H1 (cell line): ENCODE measurements around the gene CLRN1. TPM values are rescaled to one million over a fixed set of nuclear protein-coding genes. Genes with fewer than 3 reads are reported as not detected.

Source experiments
- CTCF ChIA-PET: fragments of 300-600 bp; sonication (Branson Sonifier 250); formaldehyde crosslinking; loops from one replicate; lab custom pipeline; 2021; ENCODE audit not compliant: partially characterized antibody; lab: Charles Lee
- POLR2A ChIA-PET: fragments of 300-600 bp; sonication (Branson Sonifier 250); formaldehyde crosslinking; loops from one replicate; lab custom pipeline; 2021; ENCODE audit warnings: inconsistent platforms; ENCODE audit not compliant: partially characterized antibody; lab: Charles Lee
- DNase-seq, 2 experiments: peaks; one replicate each; pipeline versions ENCODE4 v3.0.0 to v3.0.0-alpha.2; 2010 to 2022; ENCODE audit warnings: low spot score in 2 of 2, low read depth in 1 of 2, mixed read lengths in 1 of 2
- FAIRE-seq: peaks from 2 replicates; lab custom pipeline; 2011; peaks lifted over from hg19 to GRCh38; lab: Jason Lieb, UNC
- H2AFZ ChIP-seq: 2 replicates; pipeline ENCODE4 v1.8.1; 2012; ENCODE audit warnings: low read length, inconsistent platforms
- H2AK5ac ChIP-seq: 2 replicates; pipeline ENCODE4 v1.6.1; 2013; ENCODE audit warnings: low read depth, low read length
- H2BK120ac ChIP-seq: replicated peaks from 2 replicates; pipeline ENCODE3; 2013; ENCODE audit warnings: low read depth, low read length, inconsistent platforms
- H2BK12ac ChIP-seq: 2 replicates; pipeline ENCODE4 v1.6.1; 2013; ENCODE audit warnings: low read depth, low read length
- H2BK15ac ChIP-seq: 2 replicates; pipeline ENCODE4 v1.6.1; 2013; ENCODE audit warnings: low read length
- H2BK20ac ChIP-seq: 2 replicates; pipeline ENCODE4 v1.6.1; 2013; ENCODE audit warnings: low read length
- H2BK5ac ChIP-seq: 2 replicates; pipeline ENCODE4 v1.6.1; 2013; ENCODE audit warnings: low read depth, low read length
- H3K14ac ChIP-seq: 2 replicates; pipeline ENCODE4 v1.6.1; 2013; ENCODE audit warnings: inconsistent platforms; ENCODE audit not compliant: insufficient read length
- H3K18ac ChIP-seq: 2 replicates; pipeline ENCODE4 v1.6.1; 2013; ENCODE audit warnings: low read length; ENCODE audit errors: extremely low read depth
- H3K23ac ChIP-seq: 2 replicates; pipeline ENCODE4 v1.6.1; 2013; ENCODE audit warnings: inconsistent platforms; ENCODE audit not compliant: insufficient read length
- H3K23me2 ChIP-seq: 2 replicates; pipeline ENCODE4 v1.6.1; 2013; ENCODE audit warnings: low read depth, low read length
- H3K27ac ChIP-seq: 2 replicates; pipeline ENCODE4 v1.6.1; 2011; ENCODE audit warnings: low read depth, low read length, inconsistent platforms
- H3K27me3 ChIP-seq, 4 experiments: replicated peaks in 1 of 4; 1 replicate in 1 of 4; 2 replicates in 3 of 4; pipeline versions ENCODE4 v1.6.1 to v1.8.1; 2011 to 2013; ENCODE audit warnings: low read length in 3 of 4, mild to moderate bottlenecking in 3 of 4, inconsistent platforms in 2 of 4, mixed read lengths in 2 of 4, moderate library complexity in 1 of 4; ENCODE audit not compliant: control insufficient read depth in 3 of 4, insufficient read depth in 3 of 4; ENCODE audit errors: extremely low read depth in 1 of 4
- H3K36me3 ChIP-seq, 4 experiments: 2 replicates each; pipeline versions ENCODE4 v1.6.1 to v1.8.1; 2011 to 2013; ENCODE audit warnings: mild to moderate bottlenecking in 4 of 4, low read length in 3 of 4, moderate library complexity in 2 of 4, control low read depth in 1 of 4, inconsistent platforms in 1 of 4; ENCODE audit not compliant: insufficient read depth in 4 of 4, control insufficient read depth in 2 of 4
- H3K4ac ChIP-seq: replicated peaks from 2 replicates; pipeline ENCODE3; 2013; ENCODE audit warnings: low read length, low read depth, mixed read lengths, inconsistent platforms; ENCODE audit not compliant: insufficient read length
- H3K4me1 ChIP-seq, 4 experiments: replicated peaks in 1 of 4; 1 replicate in 1 of 4; 2 replicates in 3 of 4; pipeline versions ENCODE4 v1.6.1 to v1.8.1; 2011 to 2013; ENCODE audit warnings: low read length in 3 of 4, inconsistent platforms in 2 of 4, mixed read lengths in 1 of 4; ENCODE audit not compliant: insufficient read depth in 4 of 4, control insufficient read depth in 3 of 4
- H3K4me2 ChIP-seq, 2 experiments: 2 replicates each; pipeline versions ENCODE4 v1.6.1 to v1.8.1; 2011 to 2013; ENCODE audit warnings: low read depth in 2 of 2, low read length in 2 of 2, control low read depth in 1 of 2, inconsistent platforms in 1 of 2, mild to moderate bottlenecking in 1 of 2; ENCODE audit not compliant: insufficient read depth in 1 of 2
- H3K4me3 ChIP-seq, 4 experiments: fragments of 200-600, 300-600 bp in 1 of 4; sonication (generic), shearing (Covaris generic), sonication (Bioruptor Twin) in 1 of 4; 2 replicates each; pipeline versions ENCODE4 v1.5.1 to v1.8.1; 2011 to 2016; ENCODE audit warnings: low read length in 4 of 4, low read depth in 3 of 4, control low read depth in 2 of 4, inconsistent platforms in 2 of 4, mild to moderate bottlenecking in 2 of 4, mixed read lengths in 1 of 4, moderate library complexity in 1 of 4; ENCODE audit not compliant: insufficient read depth in 2 of 4; ENCODE audit errors: extremely low read depth in 1 of 4
- H3K56ac ChIP-seq: replicated peaks from 2 replicates; pipeline ENCODE3; 2013; ENCODE audit warnings: low read depth, mild to moderate bottlenecking, mixed read lengths, low read length, inconsistent platforms; ENCODE audit not compliant: insufficient read length
- H3K79me1 ChIP-seq: 2 replicates; pipeline ENCODE4 v1.6.1; 2013; ENCODE audit warnings: low read depth, low read length, control low read depth
- H3K79me2 ChIP-seq, 2 experiments: 2 replicates each; pipeline versions ENCODE4 v1.6.1 to v1.8.1; 2012 to 2013; ENCODE audit warnings: low read length in 2 of 2, mild to moderate bottlenecking in 2 of 2, inconsistent platforms in 1 of 2; ENCODE audit not compliant: insufficient read depth in 2 of 2, control insufficient read depth in 1 of 2
- H3K9ac ChIP-seq, 4 experiments: replicated peaks in 1 of 4; 1 replicate in 1 of 4; 2 replicates in 3 of 4; pipeline versions ENCODE4 v1.6.1 to v1.8.1; 2011 to 2013; ENCODE audit warnings: low read depth in 3 of 4, low read length in 3 of 4, control low read depth in 2 of 4, mild to moderate bottlenecking in 2 of 4, moderate library complexity in 2 of 4, inconsistent platforms in 1 of 4; ENCODE audit errors: extremely low read depth in 1 of 4
- H3K9me3 ChIP-seq, 2 experiments: 2 replicates each; pipeline versions ENCODE4 v1.6.1 to v1.8.1; 2012 to 2013; ENCODE audit warnings: mild to moderate bottlenecking in 2 of 2, moderate library complexity in 2 of 2, control low read depth in 1 of 2, inconsistent platforms in 1 of 2, low read depth in 1 of 2, low read length in 1 of 2, mixed read lengths in 1 of 2; ENCODE audit not compliant: insufficient read depth in 2 of 2
- H4K20me1 ChIP-seq, 2 experiments: replicated peaks in 1 of 2; 2 replicates each; pipeline versions ENCODE3 to v1.8.1; 2011 to 2013; ENCODE audit warnings: inconsistent platforms in 2 of 2, low read length in 2 of 2, mild to moderate bottlenecking in 1 of 2; ENCODE audit not compliant: insufficient read depth in 2 of 2, control insufficient read depth in 1 of 2
- H4K5ac ChIP-seq: 2 replicates; pipeline ENCODE4 v1.6.1; 2013; ENCODE audit warnings: low read length, low read depth, mixed read lengths, inconsistent platforms; ENCODE audit not compliant: insufficient read length
- H4K8ac ChIP-seq: 2 replicates; pipeline ENCODE4 v1.8.0; 2013; ENCODE audit warnings: mild to moderate bottlenecking, moderate library complexity, low read length, inconsistent platforms; ENCODE audit not compliant: insufficient read depth; ENCODE audit errors: extremely low read depth
- H4K91ac ChIP-seq: replicated peaks from 2 replicates; pipeline ENCODE3; 2013; ENCODE audit warnings: low read length, mixed read lengths, inconsistent platforms; ENCODE audit not compliant: insufficient read length
- ASH2L ChIP-seq: fragments of 200-600, 300-600 bp; sonication (generic); IDR thresholded peaks from one replicate; pipeline ENCODE4 v1.7.1; 2017; ENCODE audit warnings: low read length
- JUN ChIP-seq: IDR thresholded peaks from 2 replicates; pipeline ENCODE4 v1.6.1; 2011; ENCODE audit warnings: low read depth, mild to moderate bottlenecking, improper control_type of control experiment, low read length
- RAD21 ChIP-seq, 2 experiments: IDR thresholded peaks in 1 of 2; conservative IDR thresholded peaks in 1 of 2; 2 replicates each; pipeline ENCODE4 v1.6.1; 2011; ENCODE audit warnings: low read depth in 2 of 2, low read length in 2 of 2, improper control_type of control experiment in 1 of 2, inconsistent platforms in 1 of 2, mild to moderate bottlenecking in 1 of 2, moderate library complexity in 1 of 2
- RBBP5 ChIP-seq: IDR thresholded peaks from 2 replicates; pipeline ENCODE4 v1.7.1; 2012; ENCODE audit warnings: low read depth, mild to moderate bottlenecking, inconsistent platforms, low read length, moderate library complexity, borderline replicate concordance
- RFX5 ChIP-seq: IDR thresholded peaks from 2 replicates; pipeline ENCODE4 v1.6.1; 2011; ENCODE audit warnings: low read depth, low read length, improper control_type of control experiment, borderline replicate concordance
- SIN3A ChIP-seq, 2 experiments: IDR thresholded peaks in 1 of 2; conservative IDR thresholded peaks in 1 of 2; 2 replicates each; pipeline ENCODE4 v1.6.1; 2011 to 2012; ENCODE audit warnings: low read length in 2 of 2, improper control_type of control experiment in 1 of 2, low read depth in 1 of 2, mild to moderate bottlenecking in 1 of 2
- SIRT6 ChIP-seq: IDR thresholded peaks from one replicate; pipeline ENCODE4 v1.7.1; 2012; ENCODE audit warnings: low read length, inconsistent platforms
- SUZ12 ChIP-seq: fragments of 200-600 bp; sonication (generic); IDR thresholded peaks from 2 replicates; pipeline ENCODE4 v1.6.1; 2012; ENCODE audit warnings: mild to moderate bottlenecking, inconsistent platforms, low read length, moderate library complexity, mixed read lengths
- TAF1 ChIP-seq: IDR thresholded peaks from 2 replicates; pipeline ENCODE4 v1.6.1; 2011; ENCODE audit warnings: mild to moderate bottlenecking, low read depth, low read length
- TBP ChIP-seq: IDR thresholded peaks from 2 replicates; pipeline ENCODE4 v1.6.1; 2011; ENCODE audit warnings: low read depth, low read length, improper control_type of control experiment
- TEAD4 ChIP-seq: IDR thresholded peaks from 2 replicates; pipeline ENCODE4 v1.6.1; 2012; ENCODE audit warnings: low read depth, low read length, inconsistent platforms, mixed read lengths
- WGBS, 2 experiments: shearing (Covaris generic) in 1 of 2; methylation state at CpG; one replicate each; pipeline versions ENCODE4 v1.1.6 to v1.1.7; 2013 to 2015; ENCODE audit warnings: low lambda C conversion rate in 2 of 2, mixed read lengths in 2 of 2, inconsistent platforms in 1 of 2, low coverage in 1 of 2, missing lambda C conversion rate in 1 of 2; ENCODE audit not compliant: insufficient replicate concordance in 2 of 2, insufficient coverage in 1 of 2, insufficient read length in 1 of 2; ENCODE audit errors: extremely low coverage in 1 of 2, missing lambda C conversion rate in 1 of 2; 5-methylcytosine and 5-hydroxymethylcytosine counted together
- polyA plus RNA-seq, 7 experiments: library from polyadenylated mRNA; depleted of rRNA in 3 of 7; stranded (reverse) in 5 of 7; unstranded in 2 of 7; fragments of >200 nt in 5 of 7; fragments of 200-250 nt in 2 of 7; gene quantifications; 1 replicate in 5 of 7; 2 replicates in 1 of 7; 4 replicates in 1 of 7; pipeline versions ENCODE4 v1.2.1 to v1.2.3, GENCODE V29; 2011 to 2013; ENCODE audit warnings: missing spikeins in 2 of 7, mixed read lengths in 2 of 7
- total RNA-seq: library from RNA; stranded (reverse); fragmentation: NEBNext Ultra II Directional; extraction: Animal tissue kit (Norgen Biotek cat#: 25700); gene quantifications from 2 replicates; pipeline ENCODE4 v1.2.1, GENCODE V29; 2021
- TF ChIP-seq, protein P1 (sequence below), 3 experiments: IDR thresholded peaks; 1 replicate in 2 of 3; 2 replicates in 1 of 3; pipeline versions ENCODE4 v1.5.1 to v1.6.1; 2011; ENCODE audit warnings: low read length in 3 of 3, mild to moderate bottlenecking in 3 of 3, inconsistent platforms in 2 of 3, low read depth in 1 of 3, moderate library complexity in 1 of 3; ENCODE audit not compliant: insufficient read depth in 1 of 3; ENCODE audit errors: control extremely low read depth in 1 of 3

Gene CLRN1
- total and polyA plus RNA-seq, 2 of the 8 experiments (the other 6 are each of a cell fraction or from before 2014, with no cell fraction given), result 0.20 to 0.35 TPM

GRCh38 chr3:150951923-150952322 lies 20.6 kb downstream of the CLRN1 start:
- H2BK120ac ChIP-seq, result no peak overlapping the region
- H3K4me2 ChIP-seq, result no peak overlapping the region
- no peak overlapping the region for H3K14ac ChIP-seq
- no peak overlapping the region for H3K18ac ChIP-seq
- H4K91ac ChIP-seq, result no peak overlapping the region
- no peaks in the 10 kb centered on the region for H4K20me1 ChIP-seq
- H3K9me3 ChIP-seq, result no peaks in the 10 kb centered on the region
- H3K56ac ChIP-seq, result no peak overlapping the region
- no peak overlapping the region for H2BK5ac ChIP-seq
- no peak overlapping the region for H2BK20ac ChIP-seq
- CTCF ChIA-PET, result interaction anchor here (1.0 to 1.7 kb wide), 4 partner anchors 9 to 195 kb away, joined by 3 to 5 read pairs (median 3); no protein-coding TSS in a partner anchor
- no peaks in the 10 kb centered on the region for H3K79me1 ChIP-seq
- H4K5ac ChIP-seq, result no peak overlapping the region
- H3K36me3 ChIP-seq, result no peaks in the 10 kb centered on the region
- H2BK15ac ChIP-seq, result no peak overlapping the region
- FAIRE-seq (no peak), DNase-seq (no peak)
- H3K23ac ChIP-seq, result no peak overlapping the region
- no peaks in the 10 kb centered on the region; the same call in 1 of the 2 replicates for H3K23me2 ChIP-seq
- H3K79me2 ChIP-seq, result no peaks in the 10 kb centered on the region
- H3K27ac ChIP-seq, result no peak overlapping the region
- no peak overlapping the region for H3K9ac ChIP-seq
- H3K4me1 ChIP-seq, result no peaks in the 10 kb centered on the region
- H2AFZ ChIP-seq, result no peak overlapping the region
- no peak overlapping the region for H2AK5ac ChIP-seq
- no peak overlapping the region for H3K4ac ChIP-seq
- WGBS, 2 experiments, result 78% methylated on average over 13 of the region's 13 CpGs; no CpG with 5 or more reads in 1 of the 2 experiments
- no peak overlapping the region for H2BK12ac ChIP-seq
- POLR2A ChIA-PET, result no interaction called here
- no peak overlapping the region for H4K8ac ChIP-seq
- H3K27me3 ChIP-seq, result no peaks in the 10 kb centered on the region
- H3K4me3 ChIP-seq, result no peak overlapping the region
- no peak for TF ChIP-seq RBBP5
- TF ChIP-seq JUN, result no peak
- TF ChIP-seq SIN3A (conservative IDR thresholded peaks at IDR 0.05 in 1 of 2, IDR thresholded peaks at IDR 0.05 in 1 of 2; ENCODE audit: low read depth in 1 of 2, low read length in 2 of 2), result no peak
- TF ChIP-seq TEAD4, result no peak
- TF ChIP-seq RAD21 (IDR thresholded peaks at IDR 0.05 in 1 of 2, conservative IDR thresholded peaks at IDR 0.05 in 1 of 2; ENCODE audit: low read depth in 2 of 2, low read length in 2 of 2), result no peak
- no peak for TF ChIP-seq TAF1
- no peak for TF ChIP-seq ASH2L
- TF ChIP-seq TBP, result no peak
- TF ChIP-seq RFX5, result no peak
- TF ChIP-seq, protein P1, sequence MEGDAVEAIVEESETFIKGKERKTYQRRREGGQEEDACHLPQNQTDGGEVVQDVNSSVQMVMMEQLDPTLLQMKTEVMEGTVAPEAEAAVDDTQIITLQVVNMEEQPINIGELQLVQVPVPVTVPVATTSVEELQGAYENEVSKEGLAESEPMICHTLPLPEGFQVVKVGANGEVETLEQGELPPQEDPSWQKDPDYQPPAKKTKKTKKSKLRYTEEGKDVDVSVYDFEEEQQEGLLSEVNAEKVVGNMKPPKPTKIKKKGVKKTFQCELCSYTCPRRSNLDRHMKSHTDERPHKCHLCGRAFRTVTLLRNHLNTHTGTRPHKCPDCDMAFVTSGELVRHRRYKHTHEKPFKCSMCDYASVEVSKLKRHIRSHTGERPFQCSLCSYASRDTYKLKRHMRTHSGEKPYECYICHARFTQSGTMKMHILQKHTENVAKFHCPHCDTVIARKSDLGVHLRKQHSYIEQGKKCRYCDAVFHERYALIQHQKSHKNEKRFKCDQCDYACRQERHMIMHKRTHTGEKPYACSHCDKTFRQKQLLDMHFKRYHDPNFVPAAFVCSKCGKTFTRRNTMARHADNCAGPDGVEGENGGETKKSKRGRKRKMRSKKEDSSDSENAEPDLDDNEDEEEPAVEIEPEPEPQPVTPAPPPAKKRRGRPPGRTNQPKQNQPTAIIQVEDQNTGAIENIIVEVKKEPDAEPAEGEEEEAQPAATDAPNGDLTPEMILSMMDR (IDR thresholded peaks at IDR 0.05; ENCODE audit: control extremely low read depth in 1 of 3, insufficient read depth in 1 of 3, low read depth in 1 of 3, low read length in 3 of 3), result no peak
- TF ChIP-seq SUZ12, result no peak
- no peak for TF ChIP-seq SIRT6
